ENCODE data around the gene NSMCE1. TPM values are rescaled to one million over a fixed set of nuclear protein-coding genes. Genes with fewer than 3 reads are reported as not detected.

NSMCE1 gene
- total RNA-seq, 1 experiment from 2014 or later, result 37.0 TPM

GRCh38 chr16:27220120-27220519, 48.5 kb downstream of the NSMCE1 start:
- H3K9me3 Mint-ChIP-seq (ENCODE audit: unreplicated experiment), result no peaks in the 10 kb centered on the region
- Histone ChIP-seq H3K9me3 (no peaks in the 10 kb centered on the region), H3K4me1 (no peaks in the 10 kb centered on the region), H3K4me3 (ENCODE audit: low read depth, low read length) (no peak overlapping the region), H3K27me3 (replicated peaks; ENCODE audit: control insufficient read depth, insufficient read depth, low read length) (no peaks in the 10 kb centered on the region), H3K36me3 (ENCODE audit: control insufficient read depth, insufficient read depth, low read length) (no peaks in the 10 kb centered on the region)
- no peak for DNase-seq
- peaks cover 14% of the 10 kb centered on the region for H3K36me3 Mint-ChIP-seq (ENCODE audit: insufficient read depth, unreplicated experiment)
- no TSS peak for BruUV-seq (replicated peaks)
- intact Hi-C loops (cut with micrococcal nuclease; ENCODE audit: unreplicated experiment), result no loop called here
- ChIA-PET POLR2A (no interaction called here), CTCF (no interaction called here)
- H3K4me1 Mint-ChIP-seq (ENCODE audit: low read depth, unreplicated experiment), result no peaks in the 10 kb centered on the region
- H3K27ac Mint-ChIP-seq (ENCODE audit: unreplicated experiment), result no peak overlapping the region
- no peak overlapping the region for H3K4me3 Mint-ChIP-seq (ENCODE audit: unreplicated experiment)
- no peak for TF ChIP-seq CTCF (IDR thresholded peaks at IDR 0.05; ENCODE audit: insufficient read depth in 1 of 2, low read depth in 1 of 2, low read length in 1 of 2, severe bottlenecking in 1 of 2, unreplicated experiment in 1 of 2)
- no peaks in the 10 kb centered on the region for H3K27me3 Mint-ChIP-seq (ENCODE audit: insufficient read depth, unreplicated experiment)

- no peak overlapping the region for H3K27ac Mint-ChIP-seq (ENCODE audit: unreplicated experiment)
- H3K4me1 Mint-ChIP-seq (ENCODE audit: low read depth, unreplicated experiment), result no peaks in the 10 kb centered on the region
- H3K4me3 Mint-ChIP-seq (ENCODE audit: unreplicated experiment), result no peak overlapping the region
- no peaks in the 10 kb centered on the region for H3K27me3 ChIP-seq (replicated peaks; ENCODE audit: control insufficient read depth, insufficient read depth, low read length)
- H3K36me3 ChIP-seq (ENCODE audit: control insufficient read depth, insufficient read depth, low read length), result no peaks in the 10 kb centered on the region
- no TSS peak for BruUV-seq (replicated peaks)
- ChIA-PET CTCF (interaction anchor here (1.1 kb wide), 1 partner anchor 149 kb away, joined by 3 read pairs; no protein-coding TSS in a partner anchor), POLR2A (no interaction called here)
- intact Hi-C loops (cut with micrococcal nuclease; ENCODE audit: unreplicated experiment), result loop anchor here (10.0 kb wide), 1 partner anchor 64 kb away; no protein-coding TSS in a partner anchor
- H3K9me3 ChIP-seq, result no peaks in the 10 kb centered on the region
- no peaks in the 10 kb centered on the region for H3K4me1 ChIP-seq
- no peak overlapping the region for H3K4me3 ChIP-seq (ENCODE audit: low read depth, low read length)
- H3K36me3 Mint-ChIP-seq (ENCODE audit: insufficient read depth, unreplicated experiment), result peaks cover 5% of the 10 kb centered on the region
- DNase-seq, result no peak
- H3K9me3 Mint-ChIP-seq (ENCODE audit: unreplicated experiment), result no peaks in the 10 kb centered on the region
- TF ChIP-seq CTCF (IDR thresholded peaks at IDR 0.05; ENCODE audit: insufficient read depth in 1 of 2, low read depth in 1 of 2, low read length in 1 of 2, severe bottlenecking in 1 of 2, unreplicated experiment in 1 of 2), result no peak
- H3K27me3 Mint-ChIP-seq (ENCODE audit: insufficient read depth, unreplicated experiment), result no peaks in the 10 kb centered on the region
These were observed 49.4 kb downstream of the NSMCE1 start for GRCh38 chr16:27219161-27219560.

GRCh38 chr16:27218756-27219155, 49.8 kb downstream of the NSMCE1 start:
- intact Hi-C loops (cut with micrococcal nuclease; ENCODE audit: unreplicated experiment), result loop anchor here (10.0 kb wide), 1 partner anchor 64 kb away; no protein-coding TSS in a partner anchor
- Mint-ChIP-seq H3K36me3 (ENCODE audit: insufficient read depth, unreplicated experiment) (peaks cover under 1% of the 10 kb centered on the region), H3K27me3 (ENCODE audit: insufficient read depth, unreplicated experiment) (no peaks in the 10 kb centered on the region), H3K4me3 (ENCODE audit: unreplicated experiment) (no peak overlapping the region), H3K4me1 (ENCODE audit: low read depth, unreplicated experiment) (no peaks in the 10 kb centered on the region), H3K27ac (ENCODE audit: unreplicated experiment) (no peak overlapping the region), H3K9me3 (ENCODE audit: unreplicated experiment) (no peaks in the 10 kb centered on the region)
- H3K27me3 ChIP-seq (replicated peaks; ENCODE audit: control insufficient read depth, insufficient read depth, low read length), result no peaks in the 10 kb centered on the region
- TF ChIP-seq CTCF (IDR thresholded peaks at IDR 0.05; ENCODE audit: insufficient read depth in 1 of 2, low read depth in 1 of 2, low read length in 1 of 2, severe bottlenecking in 1 of 2, unreplicated experiment in 1 of 2), result no peak
- BruUV-seq (replicated peaks), result no TSS peak
- no peak for DNase-seq
- no peaks in the 10 kb centered on the region for H3K36me3 ChIP-seq (ENCODE audit: control insufficient read depth, insufficient read depth, low read length)
- no peak overlapping the region for H3K4me3 ChIP-seq (ENCODE audit: low read depth, low read length)
- ChIA-PET POLR2A (no interaction called here), CTCF (interaction anchor here (1.1 kb wide), 1 partner anchor 149 kb away, joined by 3 read pairs; no protein-coding TSS in a partner anchor)
- H3K4me1 ChIP-seq, result no peaks in the 10 kb centered on the region
- no peaks in the 10 kb centered on the region for H3K9me3 ChIP-seq

All from Caco-2 (cell line).